Left lung (tissue), 10 donors: ENCODE measurements around the gene TEX19. TPM values are rescaled to one million over a fixed set of nuclear protein-coding genes. Genes with fewer than 3 reads are reported as not detected.

Experiments used
- ATAC-seq: fragments of 200-7000 bp; cut with Tn5 transposase; one replicate; pipeline ENCODE4 v1.9.1; 2020; ENCODE audit warnings: moderate library complexity
- DNase-seq, 4 donors: peaks; one replicate each; pipeline ENCODE4 v3.0.0-alpha.2; 2013 to 2020
- H3K27ac ChIP-seq, 2 donors: fragments of 200-600 bp; sonication (generic) in 1 of 2; one replicate each; pipeline versions ENCODE4 v1.5.0 to v1.8.0; 2020 to 2021
- H3K27me3 ChIP-seq, 2 donors: fragments of 200-600 bp; sonication (generic) in 1 of 2; one replicate each; pipeline versions ENCODE4 v1.5.0 to v1.8.0; 2020 to 2021
- H3K36me3 ChIP-seq, 2 donors: fragments of 200-600 bp; sonication (generic) in 1 of 2; one replicate each; pipeline versions ENCODE4 v1.5.0 to v1.8.0; 2020 to 2021
- H3K4me1 ChIP-seq, 2 donors: fragments of 200-600 bp; one replicate each; pipeline ENCODE4 v1.8.0; 2021
- H3K4me3 ChIP-seq, 2 donors: fragments of 200-600 bp; sonication (generic) in 1 of 2; one replicate each; pipeline versions ENCODE4 v1.5.0 to v1.8.0; 2020 to 2021; ENCODE audit warnings: mild to moderate bottlenecking in 1 of 2
- H3K9me3 ChIP-seq, 2 donors: fragments of 200-600 bp; sonication (generic) in 1 of 2; one replicate each; pipeline versions ENCODE4 v1.5.0 to v1.8.0; 2020 to 2021
- CTCF ChIP-seq, 2 donors: fragments of 200-600 bp; sonication (generic) in 1 of 2; IDR thresholded peaks; one replicate each; pipeline versions ENCODE4 v1.5.0 to v1.8.0; 2021; ENCODE audit warnings: antibody characterized with exemption in 2 of 2
- intact Hi-C, 2 donors: fragments of 100-400 bp; cut with DNase I; formaldehyde crosslinking; loops; one replicate each; pipeline versions ENCODE4 v1.11.2 to v1.14.2; 2022
- polyA plus RNA-seq, 6 donors: library from polyadenylated mRNA; unstranded; fragments of 120-200 nt; gene quantifications; one replicate each; pipeline ENCODE4 v1.2.1, GENCODE V29; 2013; ENCODE audit not compliant: insufficient read length in 6 of 6
- total RNA-seq, 2 donors: library from RNA; stranded (reverse); fragmentation: NEBNext Ultra II Directional; extraction: Animal tissue kit (Norgen Biotek cat#: 25700); gene quantifications; one replicate each; pipeline ENCODE4 v1.2.1, GENCODE V29; 2021
- donor health status: DM: no; HTN: yes; CAD: no.
- donor health status: DM: no; HTN: no; CAD: no.

TEX19 gene
- total and polyA plus RNA-seq, 8 donors, result 0.07 TPM; not detected in 7

GRCh38 chr17:82322526-82323453 is 36.3 kb upstream of the TEX19 start:
- Histone ChIP-seq H3K9me3 (no peaks in the 10 kb centered on the region), H3K4me1 (peaks cover 0 to 12% of the 10 kb centered on the region in 2 donors), H3K27ac (no peak overlapping the region), H3K36me3 (peaks cover 0 to 18% of the 10 kb centered on the region in 2 donors), H3K4me3 (no peak overlapping the region), H3K27me3 (peaks cover 0 to 31% of the 10 kb centered on the region in 2 donors)
- no peak for ATAC-seq
- no peak for DNase-seq
- intact Hi-C loops, result loop anchor here in 1 of 2 donors (5.0 kb wide), 1 partner anchor 85 kb away; no protein-coding TSS in a partner anchor
- TF ChIP-seq CTCF (IDR thresholded peaks at IDR 0.05), result no peak

GRCh38 chr17:82323514-82324234 is 35.4 kb upstream of the TEX19 start:
- no peak for ATAC-seq
- H3K9me3 ChIP-seq, result no peaks in the 10 kb centered on the region
- DNase-seq, result no peak
- no peak overlapping the region for H3K4me3 ChIP-seq
- no peak overlapping the region for H3K27ac ChIP-seq
- H3K4me1 ChIP-seq, result peaks cover 0 to 12% of the 10 kb centered on the region in 2 donors
- peaks cover 0 to 24% of the 10 kb centered on the region in 2 donors for H3K36me3 ChIP-seq
- TF ChIP-seq CTCF (IDR thresholded peaks at IDR 0.05), result no peak
- intact Hi-C loops, result loop anchor here in 1 of 2 donors (5.0 kb wide), 1 partner anchor 86 kb away; no protein-coding TSS in a partner anchor
- peaks cover 0 to 31% of the 10 kb centered on the region in 2 donors for H3K27me3 ChIP-seq

GRCh38 chr17:82324566-82325285 is 34.3 kb upstream of the TEX19 start:
- DNase-seq (no peak), ATAC-seq (no peak)
- Histone ChIP-seq H3K36me3 (peaks cover 0 to 24% of the 10 kb centered on the region in 2 donors), H3K27ac (no peak overlapping the region), H3K4me3 (no peak overlapping the region), H3K9me3 (no peaks in the 10 kb centered on the region), H3K27me3 (peaks cover 0 to 31% of the 10 kb centered on the region in 2 donors), H3K4me1 (peaks cover 0 to 12% of the 10 kb centered on the region in 2 donors)
- intact Hi-C loops, result loop anchor here in 1 of 2 donors (5.0 kb wide), 1 partner anchor 87 kb away; no protein-coding TSS in a partner anchor
- no peak for TF ChIP-seq CTCF (IDR thresholded peaks at IDR 0.05)

- H3K4me1 ChIP-seq, result peaks cover 0 to 18% of the 10 kb centered on the region in 2 donors
- no peak overlapping the region for H3K27ac ChIP-seq
- no peaks in the 10 kb centered on the region for H3K9me3 ChIP-seq
- peaks cover 0 to 24% of the 10 kb centered on the region in 2 donors for H3K36me3 ChIP-seq
- intact Hi-C loops, result no loop called here
- TF ChIP-seq CTCF (IDR thresholded peaks at IDR 0.05), result no peak
- H3K4me3 ChIP-seq, result no peak overlapping the region
- ATAC-seq (no peak), DNase-seq (no peak)
- H3K27me3 ChIP-seq, result peaks cover 0 to 34% of the 10 kb centered on the region in 2 donors
Observed at GRCh38 chr17:82325286-82326180, 33.5 kb upstream of the TEX19 start.
